Fibroblast of skin of abdomen (primary cell): Measurements from ENCODE around the gene ATP6V1B1.
A peak's percentile ranks its signal among the peaks of the same experiment; 100 is the strongest.
"Not testable (repeated sequence)": the region's sequence is repeated elsewhere in the genome, so short reads cannot be mapped to it uniquely, and the experiment has no call there.

Experiments used
- DNase-seq: peaks from one replicate; pipeline ENCODE4 v3.0.0-alpha.2; 2013

Gene ATP6V1B1

DNA sequence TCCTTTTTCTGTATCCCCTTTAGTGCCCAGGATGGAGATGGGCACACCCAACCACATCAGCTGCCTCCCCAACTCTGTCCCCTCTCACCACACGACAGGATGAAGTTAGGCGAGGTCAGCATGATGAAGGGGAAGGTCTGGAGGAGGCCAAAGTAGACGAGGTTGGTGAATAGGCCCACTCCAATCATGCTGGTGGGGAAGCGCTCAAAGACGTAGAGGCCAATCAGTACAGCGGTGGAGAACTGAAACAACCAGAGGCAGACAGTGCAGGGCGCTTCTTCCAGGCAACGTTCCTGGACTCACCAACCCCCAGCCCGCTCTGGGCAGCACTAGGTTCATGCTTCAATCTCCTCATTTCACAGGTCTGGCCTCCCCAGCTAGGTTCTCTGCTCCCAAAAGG lies 56.0 kb downstream of the ATP6V1B1 start:
- DNase-seq, result no peak

DNA sequence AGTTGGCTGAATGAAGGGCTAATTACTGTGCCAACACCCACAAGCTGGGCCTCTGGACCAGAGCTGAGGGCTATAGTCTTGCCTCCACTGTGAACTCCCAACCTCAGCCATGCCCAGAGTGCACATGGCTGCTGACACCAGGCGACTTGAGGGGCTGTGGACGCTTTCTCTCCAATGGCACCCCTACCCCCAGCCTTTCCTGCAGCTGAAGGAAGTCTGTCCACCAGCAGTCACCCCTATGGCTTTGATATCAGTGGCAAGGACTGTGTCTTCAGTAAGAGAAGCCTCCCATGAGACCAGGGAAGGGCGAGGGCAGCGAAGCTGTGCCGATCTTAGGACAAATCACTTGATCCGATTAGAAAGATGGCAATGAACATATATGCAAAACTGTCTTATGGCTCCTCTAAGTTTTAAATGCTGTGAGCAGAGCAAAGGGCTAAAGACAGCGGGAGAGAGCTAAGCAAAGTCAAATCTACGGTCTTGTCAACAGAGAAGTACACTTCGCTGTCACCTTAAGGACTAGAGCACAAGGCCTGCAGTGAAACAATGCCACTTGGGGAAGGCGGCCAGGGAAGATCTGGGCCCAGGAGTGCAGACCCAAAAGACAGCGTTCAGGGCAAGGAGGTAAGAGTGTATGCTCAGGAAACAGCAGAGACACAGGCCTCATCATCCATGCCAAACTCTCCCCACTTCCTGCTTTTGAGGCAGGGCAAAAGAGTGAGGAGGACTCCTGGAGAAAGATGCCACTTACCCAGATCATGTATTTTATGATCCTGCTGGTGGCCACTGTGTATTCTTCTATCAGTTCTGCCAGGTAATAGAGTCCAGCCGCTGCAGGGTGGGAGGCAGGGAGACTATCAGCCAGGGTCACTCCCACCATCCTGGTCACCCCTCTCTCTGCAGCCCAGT lies 57.5 kb downstream of the ATP6V1B1 start:
- no peak for DNase-seq

DNA sequence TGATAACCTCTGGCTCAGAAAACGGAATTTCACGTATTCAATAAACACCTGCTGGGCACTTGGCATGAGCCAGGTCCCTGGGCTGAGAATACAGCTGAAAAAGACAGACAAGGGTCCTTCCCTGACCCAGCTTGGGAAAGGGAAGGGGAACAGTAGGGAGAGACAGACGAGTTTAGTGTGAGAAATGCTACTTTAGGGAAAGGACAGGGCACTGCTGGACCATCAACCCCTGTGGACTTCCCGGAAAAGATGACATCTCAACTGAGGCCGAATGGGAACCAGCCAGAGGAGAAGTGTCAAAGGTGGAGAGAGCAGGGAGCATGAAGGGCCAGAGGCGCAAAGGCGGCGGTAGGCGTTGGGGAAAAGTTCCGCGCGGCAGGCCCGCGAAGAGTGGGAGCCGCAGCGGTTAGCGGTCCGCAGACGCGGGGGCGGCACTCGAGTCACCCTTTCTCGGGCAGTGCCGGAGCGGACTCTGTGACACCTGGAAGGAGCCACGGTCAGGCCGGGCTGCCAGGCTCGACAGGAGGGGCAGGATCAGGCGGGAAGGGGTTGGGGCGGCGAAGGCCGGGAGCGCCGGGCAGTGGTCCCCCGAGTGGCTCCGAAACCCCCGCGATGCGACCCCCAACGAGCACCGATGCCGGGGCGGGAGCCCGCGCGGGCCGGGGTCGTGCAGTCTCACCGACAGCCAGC lies 58.5 kb downstream of the ATP6V1B1 start:
- no peak for DNase-seq

DNA sequence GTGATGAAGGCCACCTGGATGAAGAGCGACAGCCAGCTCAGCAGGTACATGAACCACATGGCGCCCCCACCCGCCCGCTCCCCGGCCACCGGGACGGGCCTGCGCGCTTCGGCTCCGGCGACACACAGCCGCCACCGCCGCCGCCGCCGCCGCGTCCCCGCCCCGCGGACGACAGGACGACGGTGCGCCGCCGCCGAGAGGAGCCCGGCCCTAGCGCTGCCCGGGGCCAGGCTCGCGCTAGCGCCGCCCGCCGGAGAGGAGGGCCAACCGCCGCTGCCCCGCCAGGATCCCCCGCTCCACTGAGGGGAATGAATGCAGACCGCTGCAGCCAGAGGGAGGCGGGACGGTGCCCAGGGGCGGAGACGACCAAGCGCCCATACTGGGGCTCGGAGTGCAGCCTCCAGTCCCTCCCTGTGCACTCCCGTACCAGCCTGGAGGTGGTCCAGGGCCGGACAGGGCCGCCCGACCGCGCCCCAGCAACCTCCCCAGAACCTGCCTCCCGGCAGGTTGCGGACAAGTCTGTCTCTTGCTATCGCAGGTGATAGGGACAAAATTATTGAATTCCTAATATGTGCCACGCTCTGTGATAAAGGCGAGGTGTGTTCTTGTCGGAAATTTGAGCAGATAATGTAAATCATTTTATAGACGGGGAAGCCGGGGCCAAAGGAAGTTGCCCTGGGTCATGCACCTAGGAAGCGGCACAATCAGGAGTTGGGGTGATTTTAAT lies 59.2 kb downstream of the ATP6V1B1 start, which contains the start of gene TEX261:
TSS of gene TEX261 (minus strand) at position 175 of the 727 bp plus-strand sequence. CDS start at position 59, 116 bp downstream.
- DNase-seq, result peak; percentile 83

DNA sequence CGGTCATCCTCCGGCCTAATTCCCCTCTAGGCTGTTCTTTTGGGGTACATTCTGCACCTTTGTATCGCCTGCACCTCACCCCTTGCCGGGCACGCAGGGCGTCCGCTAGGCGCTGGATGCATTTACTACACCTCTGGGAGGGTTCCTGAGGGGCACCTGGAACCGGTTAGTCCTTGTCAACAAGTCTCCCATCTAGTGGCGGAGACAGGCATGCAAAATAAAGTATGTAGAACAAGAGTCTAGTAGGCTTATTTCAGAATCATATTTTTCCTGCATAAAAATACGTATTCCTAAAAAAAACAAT lies 59.7 kb downstream of the ATP6V1B1 start:
- DNase-seq, result peak; percentile 29

DNA sequence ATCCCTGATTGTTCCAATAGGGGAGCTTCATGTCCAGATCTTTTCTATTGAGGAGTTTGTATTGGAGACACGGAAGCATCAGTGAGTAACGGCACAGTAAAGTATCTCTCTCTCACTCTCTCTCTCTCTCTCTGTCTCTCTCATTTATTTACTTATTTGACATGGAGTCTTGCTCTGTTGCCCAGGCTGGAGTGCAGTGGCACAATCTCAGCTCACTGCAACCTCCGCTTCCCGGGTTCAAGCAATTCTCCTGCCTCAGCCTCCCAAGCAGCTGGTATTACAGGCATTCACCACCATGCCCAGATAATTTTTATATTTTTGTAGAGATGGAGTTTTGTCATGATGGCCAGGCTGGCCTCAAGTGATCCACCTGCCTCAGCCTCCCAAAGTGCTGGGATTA lies 63.2 kb downstream of the ATP6V1B1 start:
- not testable (repeated sequence) for DNase-seq

DNA sequence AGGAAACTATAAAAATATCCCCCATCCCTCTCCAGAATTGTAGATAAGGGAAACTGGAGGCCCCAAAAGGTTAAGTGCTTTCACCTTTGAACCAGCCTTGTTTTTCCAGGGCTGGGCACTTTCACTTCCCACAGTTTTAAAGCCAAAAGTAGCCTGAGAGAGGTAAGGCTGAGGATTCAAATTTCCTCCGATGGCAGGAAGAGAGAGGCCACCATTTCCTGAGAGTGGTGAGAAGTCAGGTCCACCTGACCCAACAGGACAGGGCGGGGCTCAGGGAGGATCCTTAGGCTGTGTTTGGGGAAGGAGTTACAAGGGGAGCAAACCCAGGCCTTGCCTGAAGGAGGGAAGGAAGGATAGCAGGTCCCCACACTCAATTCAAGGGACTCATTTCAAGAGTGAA lies 63.7 kb downstream of the ATP6V1B1 start:
- DNase-seq, result no peak

DNA sequence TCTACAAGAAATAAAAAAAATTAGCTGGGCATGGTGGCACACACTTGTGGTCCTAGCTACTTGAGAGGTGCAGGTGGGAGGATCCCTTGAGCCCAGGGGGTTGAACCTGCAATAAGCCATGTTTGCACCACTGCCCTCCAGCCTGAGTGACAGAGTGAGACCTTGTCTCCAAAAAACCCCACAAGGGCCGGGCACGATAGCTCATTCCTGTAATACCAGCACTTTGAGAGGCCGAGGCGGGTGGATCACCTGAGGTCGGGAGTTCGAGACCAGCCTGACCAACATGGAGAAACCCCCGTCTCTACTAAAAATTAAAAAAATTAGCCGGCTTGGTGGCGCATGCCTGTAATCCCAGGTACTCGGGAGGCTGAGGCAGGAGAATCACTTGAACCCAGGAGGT lies 64.2 kb downstream of the ATP6V1B1 start:
- not testable (repeated sequence) for DNase-seq

DNA sequence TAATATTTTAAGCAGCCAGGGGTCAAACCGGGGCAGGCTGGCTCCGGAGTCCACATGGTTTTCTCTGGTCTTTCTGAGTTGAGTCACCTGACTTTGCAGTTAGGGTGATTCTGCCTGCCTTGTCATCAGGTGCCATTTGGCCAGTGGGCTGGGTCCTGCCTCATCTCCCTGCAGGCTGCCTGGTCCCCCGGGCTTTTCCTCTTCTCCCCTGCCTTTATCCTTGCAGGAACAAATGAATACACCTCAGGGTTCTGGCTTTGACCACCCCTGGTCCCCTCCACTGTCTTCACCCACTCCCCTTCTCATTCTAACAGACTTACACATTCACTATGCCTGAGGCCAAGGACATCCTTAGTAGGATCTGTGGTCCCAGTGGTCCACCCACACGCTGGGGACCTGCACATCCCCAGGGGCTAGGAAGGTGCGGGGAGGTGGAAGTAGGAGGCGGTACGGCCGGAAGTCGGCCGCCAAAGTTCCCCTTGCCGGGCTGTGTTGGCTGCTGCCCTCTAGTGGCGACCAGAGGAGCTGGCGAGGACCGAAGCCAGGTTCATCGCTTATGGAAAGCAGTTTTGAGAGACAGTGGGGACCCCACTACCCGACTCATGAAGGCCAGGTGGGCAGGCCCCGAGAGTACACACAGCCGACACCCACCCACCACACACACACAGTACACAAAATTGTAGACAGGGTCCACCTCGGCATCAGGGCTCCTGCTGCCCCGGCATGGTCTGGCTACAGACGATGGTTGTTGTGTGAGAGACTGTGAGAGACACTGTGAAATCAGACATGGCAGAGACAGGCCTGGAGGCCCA lies 65.3 kb downstream of the ATP6V1B1 start:
- peak; percentile 60 for DNase-seq

DNA sequence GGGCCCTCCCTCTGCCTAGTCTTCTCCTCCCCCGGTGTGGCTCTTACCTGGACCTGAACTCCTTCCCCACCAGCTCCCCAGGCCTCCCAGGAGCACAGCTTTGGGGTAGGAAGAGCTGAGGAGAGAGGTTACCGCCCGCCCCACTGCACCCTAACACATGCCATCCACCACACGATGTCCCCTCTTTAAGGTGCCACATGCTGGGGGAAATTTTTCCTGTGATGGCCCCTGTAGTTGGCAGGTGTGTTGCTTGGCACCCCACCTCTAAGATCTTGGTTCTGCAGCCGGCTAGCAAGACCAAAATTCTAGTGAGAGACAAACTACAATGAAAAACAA lies 65.9 kb downstream of the ATP6V1B1 start:
- no peak for DNase-seq

DNA sequence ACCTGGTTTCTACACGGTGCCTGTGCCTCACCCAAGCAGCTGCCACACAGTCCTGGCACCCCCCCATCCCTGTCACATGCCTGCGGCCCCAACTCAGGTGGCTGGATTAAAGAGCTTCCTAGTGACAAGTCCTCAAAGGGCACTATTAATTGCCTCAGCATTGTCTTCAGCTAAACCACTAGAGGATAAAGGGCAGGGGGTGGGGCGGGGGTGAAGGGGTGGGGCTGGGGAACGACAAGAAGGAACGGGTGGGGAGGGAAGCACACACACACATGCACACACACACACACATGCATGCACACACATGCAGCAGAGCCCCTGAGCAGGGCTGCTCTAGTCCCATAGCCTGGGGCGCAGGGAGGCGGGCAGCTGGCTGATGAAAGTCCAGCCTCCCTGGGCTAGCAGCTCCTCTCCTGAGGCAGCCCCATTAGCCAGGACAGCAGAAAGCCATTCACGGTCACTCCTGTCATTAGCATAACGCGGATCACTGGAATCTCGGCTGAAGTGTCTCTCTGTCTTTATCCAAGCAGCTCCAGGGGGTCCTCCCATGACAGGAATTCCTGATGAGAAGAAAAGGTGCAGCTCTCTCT lies 66.4 kb downstream of the ATP6V1B1 start:
- DNase-seq, result no peak

DNA sequence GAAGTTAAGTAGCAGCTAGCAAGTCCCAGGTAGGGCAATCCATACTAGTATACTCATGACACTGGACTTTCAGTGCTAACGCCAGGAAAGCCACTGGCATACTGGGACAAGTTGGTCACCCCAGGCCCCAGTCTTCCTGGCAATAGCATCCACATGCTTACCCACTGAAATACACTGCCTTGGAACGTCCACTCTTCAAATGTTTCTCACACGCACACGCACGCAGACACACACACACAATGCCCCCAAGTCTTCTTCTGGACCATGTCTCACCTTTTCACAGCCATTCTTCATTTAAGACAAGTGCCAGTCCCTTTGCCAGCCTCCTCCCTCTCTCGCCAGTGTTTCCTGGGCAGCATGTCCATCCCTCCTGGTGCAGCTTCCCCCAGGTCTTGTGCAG lies 67.7 kb downstream of the ATP6V1B1 start:
- DNase-seq, result no peak

DNA sequence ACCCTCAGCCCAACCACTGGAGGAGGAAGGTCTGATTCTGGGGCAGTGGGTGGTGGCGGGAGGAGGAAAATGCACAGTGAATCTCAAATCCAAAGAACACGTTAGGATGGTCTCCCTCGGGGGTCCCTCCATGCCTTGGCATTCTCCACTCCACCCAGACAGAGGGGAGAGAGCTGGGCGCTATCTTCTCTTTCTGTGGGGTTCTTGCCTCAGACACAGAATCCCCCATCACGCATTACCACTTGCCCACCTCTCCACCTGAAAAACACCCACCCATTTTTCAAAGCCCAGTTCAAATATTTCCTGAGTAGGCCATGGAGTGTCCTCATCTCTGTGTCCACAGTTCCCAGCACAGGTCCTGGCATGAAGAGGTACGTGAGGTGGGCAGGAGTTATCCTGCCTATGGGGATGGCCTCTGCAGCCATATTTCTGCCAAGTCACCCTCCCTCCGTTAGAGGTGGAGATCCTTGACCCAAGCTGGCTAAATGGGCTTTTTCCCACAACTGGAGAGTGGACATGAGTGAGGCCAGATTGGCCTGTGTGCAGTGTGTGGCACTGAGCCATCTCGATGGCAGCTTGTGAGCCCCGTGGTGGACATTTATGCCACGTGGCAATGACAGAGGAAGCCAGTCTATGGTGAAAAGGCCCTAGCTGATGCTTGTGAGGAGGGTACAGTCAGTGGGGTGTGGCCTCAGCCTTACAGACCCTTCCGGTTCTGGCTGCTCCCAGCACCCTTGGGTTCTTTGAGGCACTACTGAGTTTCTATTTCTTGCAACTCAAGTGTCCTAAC lies 68.5 kb downstream of the ATP6V1B1 start:
- DNase-seq, result no peak

DNA sequence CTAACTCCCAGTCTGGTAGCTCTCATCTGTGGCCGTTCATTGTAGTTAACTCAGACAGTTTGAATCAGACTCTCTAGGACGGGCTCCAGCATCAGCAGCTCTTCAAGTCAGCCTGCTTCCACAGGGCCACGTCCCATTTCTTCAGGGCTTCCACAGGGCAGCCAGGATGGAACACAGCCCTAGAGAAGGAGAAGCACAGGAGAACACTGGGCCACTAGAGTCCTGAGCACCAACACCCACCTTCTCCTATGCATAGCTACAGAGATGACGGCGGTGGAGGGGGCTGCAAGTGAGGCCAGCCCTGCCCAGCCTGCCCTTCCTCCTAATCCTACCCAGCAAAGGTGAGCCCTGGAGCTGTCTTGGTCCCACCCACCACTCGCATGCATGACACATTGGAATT lies 69.2 kb downstream of the ATP6V1B1 start:
- no peak for DNase-seq

DNA sequence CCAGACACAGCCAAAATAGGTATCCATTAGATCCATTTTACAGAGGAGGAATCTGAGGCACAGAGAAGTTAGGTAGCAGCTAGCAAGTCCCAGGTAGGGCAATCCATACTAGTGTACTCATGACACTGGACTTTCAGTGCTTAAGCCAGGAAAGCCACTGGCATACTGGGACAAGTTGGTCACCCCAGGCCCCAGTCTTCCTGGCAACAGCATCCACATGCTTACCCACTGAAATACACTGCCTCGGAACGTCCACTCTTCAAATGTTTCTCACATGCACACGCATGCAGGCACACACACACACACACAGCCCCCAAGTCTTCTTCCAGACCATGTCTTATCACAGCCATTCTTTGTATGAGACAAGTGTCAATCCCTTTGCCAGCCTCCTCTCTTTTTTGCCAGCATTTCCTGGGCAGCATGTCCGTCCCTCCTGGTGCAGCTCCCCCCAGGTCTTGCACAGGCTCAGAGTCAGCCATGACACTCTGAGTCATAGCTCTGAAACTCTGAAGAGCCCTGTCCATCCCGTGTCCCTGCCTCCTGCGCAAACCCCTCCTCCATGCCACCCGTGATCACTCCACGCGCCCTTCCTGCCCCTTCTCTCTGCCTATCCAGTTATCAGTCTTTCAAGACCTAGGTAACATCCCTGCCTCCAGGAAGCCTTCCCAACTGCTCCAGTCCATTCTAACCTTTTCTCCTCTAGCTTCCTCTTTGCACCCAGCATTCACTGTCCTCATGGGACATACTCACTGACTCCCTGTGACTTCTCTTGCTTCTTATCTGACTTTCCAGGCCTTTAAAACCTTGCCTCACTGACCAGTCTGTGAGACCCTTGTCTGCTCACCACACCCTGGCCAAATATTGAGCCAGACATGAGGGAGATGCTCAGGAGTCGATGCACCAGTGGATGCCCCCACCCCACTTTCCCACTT lies 69.8 kb downstream of the ATP6V1B1 start:
- no peak for DNase-seq

DNA sequence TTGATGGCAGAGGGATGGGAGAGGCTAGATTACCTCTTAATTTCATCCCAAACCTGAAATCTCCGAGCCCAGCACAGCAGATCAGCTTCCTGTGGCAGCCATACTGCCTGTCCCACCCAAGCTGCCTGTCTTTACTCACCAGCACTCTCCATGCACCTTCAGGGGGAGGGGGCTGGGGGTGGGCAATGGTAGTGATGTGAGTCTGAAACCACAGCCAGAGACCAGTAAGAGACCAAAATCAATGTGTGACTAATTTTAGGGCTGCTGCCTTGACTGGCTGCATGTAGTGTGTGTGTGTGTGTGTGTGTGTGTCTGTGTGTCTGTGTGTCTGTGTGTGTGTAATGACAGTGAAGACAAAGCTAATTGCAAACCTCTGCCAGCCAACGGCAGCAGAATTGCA lies 70.6 kb downstream of the ATP6V1B1 start:
- no peak for DNase-seq

DNA sequence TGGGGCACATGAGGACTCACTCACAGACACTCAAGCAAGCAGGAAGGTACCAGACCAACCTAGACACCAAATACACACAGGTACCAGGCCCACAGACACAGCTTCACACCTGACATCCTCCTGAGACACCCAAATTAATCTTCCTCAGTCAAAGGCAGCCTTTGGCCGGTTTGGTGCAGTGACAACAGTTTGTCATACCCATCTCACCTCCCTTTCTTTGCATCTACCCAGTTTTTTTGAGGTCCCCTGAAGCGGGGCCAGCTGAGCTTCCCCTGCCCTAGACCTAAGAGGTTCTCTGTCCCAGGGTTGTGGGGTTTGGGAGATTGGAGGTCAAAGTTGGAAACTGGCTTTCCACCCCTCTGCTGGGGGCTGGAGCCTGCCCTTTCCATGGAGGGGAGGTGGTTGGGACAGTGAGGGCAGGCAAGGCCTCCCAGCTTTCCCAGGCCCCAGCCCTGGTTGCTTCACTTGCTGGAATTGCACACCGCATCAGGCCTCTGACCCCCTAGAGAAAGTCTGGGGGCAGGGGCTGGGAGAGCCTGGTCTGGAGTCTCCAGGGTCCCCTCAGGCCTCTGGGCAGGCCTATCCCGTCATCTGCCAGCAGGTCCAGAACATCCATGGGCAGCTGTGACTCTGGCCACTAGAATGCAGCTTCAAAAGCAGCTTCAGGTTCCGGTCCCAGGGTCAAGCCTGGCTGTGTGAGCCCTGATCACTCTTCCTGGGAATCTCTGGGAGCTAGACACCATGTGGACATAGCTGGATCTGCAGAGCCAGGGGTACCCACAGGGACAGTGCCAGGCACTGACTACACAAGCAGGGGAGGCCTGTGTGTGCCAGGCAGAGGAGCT lies 71.5 kb downstream of the ATP6V1B1 start:
- DNase-seq, result no peak

DNA sequence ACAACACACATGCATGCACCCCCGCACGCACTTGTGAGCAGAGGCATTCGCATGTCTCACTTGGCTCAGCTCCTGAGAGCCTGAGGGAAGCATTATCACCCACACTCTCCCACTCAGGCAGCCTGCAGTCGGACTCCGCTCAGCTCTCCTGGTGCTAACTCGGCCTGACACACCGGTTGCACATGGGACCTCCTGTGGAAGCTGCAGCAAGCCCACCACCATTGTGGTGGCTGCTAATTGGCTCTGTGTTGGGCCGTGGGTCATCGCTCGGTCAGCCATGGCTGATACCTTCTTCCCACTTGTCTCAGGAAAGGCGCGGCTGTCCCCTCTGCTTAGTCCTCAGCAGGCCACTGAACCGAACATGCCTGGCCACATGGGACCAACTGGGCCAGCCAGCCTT lies 72.6 kb downstream of the ATP6V1B1 start:
- DNase-seq, result no peak

DNA sequence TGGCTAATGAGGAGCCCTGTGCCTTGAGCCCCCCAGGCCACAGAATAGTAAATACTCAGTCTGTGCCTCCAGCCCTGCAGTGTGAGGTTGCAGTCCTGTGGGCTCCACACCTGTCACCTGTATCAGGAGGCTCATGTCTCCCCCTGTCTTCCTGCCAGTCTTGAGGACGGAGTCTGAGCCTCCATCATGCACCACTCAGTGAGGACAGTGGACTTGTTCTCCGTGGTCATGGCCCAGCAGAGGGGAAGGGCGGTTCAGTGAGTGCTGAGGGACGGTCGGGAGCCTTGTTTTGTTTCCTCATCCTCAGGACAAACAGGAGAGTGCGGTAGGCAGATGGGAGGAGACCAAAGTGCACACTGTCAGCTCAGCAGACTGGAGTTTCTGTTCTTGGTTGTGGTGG lies 76.1 kb downstream of the ATP6V1B1 start:
- DNase-seq, result not testable (repeated sequence)
